Measurements from ENCODE around the gene LMX1B.

The LMX1B gene

GRCh38 chr9:126599047-126599650 lies 14.6 kb upstream of the LMX1B start:
- no peak for DNase-seq (ENCODE audit: insufficient read length, low spot score)
- no peak for TF ChIP-seq TAF1 (IDR thresholded peaks at IDR 0.05; ENCODE audit: low read depth, low read length)
- no peak for TF ChIP-seq SPI1 (IDR thresholded peaks at IDR 0.05; ENCODE audit: low read depth, low read length)
- no peak for TF ChIP-seq POLR2A (IDR thresholded peaks at IDR 0.05; ENCODE audit: low read depth, low read length)
- TF ChIP-seq PAX5 (IDR thresholded peaks at IDR 0.05; ENCODE audit: insufficient read depth, low read length, severe bottlenecking), result no peak
- TF ChIP-seq POU2F2 (IDR thresholded peaks at IDR 0.05; ENCODE audit: low read depth, low read length), result no peak
- TF ChIP-seq POLR2AphosphoS5 (IDR thresholded peaks at IDR 0.05; ENCODE audit: low read depth, low read length), result no peak
- FAIRE-seq, result no peak

GRCh38 chr9:126604059-126605055 lies 9.4 kb upstream of the LMX1B start:
- FAIRE-seq (no peak), DNase-seq (ENCODE audit: insufficient read length, low spot score) (no peak)
- TF ChIP-seq SPI1 (IDR thresholded peaks at IDR 0.05; ENCODE audit: low read depth, low read length), result no peak
- no peak for TF ChIP-seq POLR2A (IDR thresholded peaks at IDR 0.05; ENCODE audit: low read depth, low read length)
- no peak for TF ChIP-seq POLR2AphosphoS5 (IDR thresholded peaks at IDR 0.05; ENCODE audit: low read depth, low read length)
- TF ChIP-seq POU2F2 (IDR thresholded peaks at IDR 0.05; ENCODE audit: low read depth, low read length), result no peak
- TF ChIP-seq PAX5 (IDR thresholded peaks at IDR 0.05; ENCODE audit: insufficient read depth, low read length, severe bottlenecking), result no peak
- no peak for TF ChIP-seq TAF1 (IDR thresholded peaks at IDR 0.05; ENCODE audit: low read depth, low read length)

GRCh38 chr9:126605792-126606482 lies 7.8 kb upstream of the LMX1B start:
- no peak for DNase-seq (ENCODE audit: insufficient read length, low spot score)
- no peak for TF ChIP-seq POLR2A (IDR thresholded peaks at IDR 0.05; ENCODE audit: low read depth, low read length)
- no peak for TF ChIP-seq POLR2AphosphoS5 (IDR thresholded peaks at IDR 0.05; ENCODE audit: low read depth, low read length)
- no peak for TF ChIP-seq PAX5 (IDR thresholded peaks at IDR 0.05; ENCODE audit: insufficient read depth, low read length, severe bottlenecking)
- TF ChIP-seq TAF1 (IDR thresholded peaks at IDR 0.05; ENCODE audit: low read depth, low read length), result no peak
- no peak for TF ChIP-seq POU2F2 (IDR thresholded peaks at IDR 0.05; ENCODE audit: low read depth, low read length)
- TF ChIP-seq SPI1 (IDR thresholded peaks at IDR 0.05; ENCODE audit: low read depth, low read length), result no peak
- FAIRE-seq, result no peak

GRCh38 chr9:126606483-126606870 lies 7.3 kb upstream of the LMX1B start:
- TF ChIP-seq TAF1 (IDR thresholded peaks at IDR 0.05; ENCODE audit: low read depth, low read length) (no peak), POU2F2 (IDR thresholded peaks at IDR 0.05; ENCODE audit: low read depth, low read length) (no peak), POLR2A (IDR thresholded peaks at IDR 0.05; ENCODE audit: low read depth, low read length) (no peak), SPI1 (IDR thresholded peaks at IDR 0.05; ENCODE audit: low read depth, low read length) (no peak), PAX5 (IDR thresholded peaks at IDR 0.05; ENCODE audit: insufficient read depth, low read length, severe bottlenecking) (no peak), POLR2AphosphoS5 (IDR thresholded peaks at IDR 0.05; ENCODE audit: low read depth, low read length) (no peak)
- FAIRE-seq, result no peak
- DNase-seq (ENCODE audit: insufficient read length, low spot score), result no peak

GRCh38 chr9:126607086-126607485 lies 6.6 kb upstream of the LMX1B start:
- DNase-seq (ENCODE audit: insufficient read length, low spot score) (no peak), FAIRE-seq (no peak)
- TF ChIP-seq TAF1 (IDR thresholded peaks at IDR 0.05; ENCODE audit: low read depth, low read length) (no peak), PAX5 (IDR thresholded peaks at IDR 0.05; ENCODE audit: insufficient read depth, low read length, severe bottlenecking) (no peak), POLR2AphosphoS5 (IDR thresholded peaks at IDR 0.05; ENCODE audit: low read depth, low read length) (no peak), POU2F2 (IDR thresholded peaks at IDR 0.05; ENCODE audit: low read depth, low read length) (no peak), SPI1 (IDR thresholded peaks at IDR 0.05; ENCODE audit: low read depth, low read length) (no peak), POLR2A (IDR thresholded peaks at IDR 0.05; ENCODE audit: low read depth, low read length) (no peak)

GRCh38 chr9:126607731-126608130 lies 6.0 kb upstream of the LMX1B start:
- DNase-seq (ENCODE audit: insufficient read length, low spot score) (no peak), FAIRE-seq (no peak)
- TF ChIP-seq POLR2A (IDR thresholded peaks at IDR 0.05; ENCODE audit: low read depth, low read length) (no peak), POLR2AphosphoS5 (IDR thresholded peaks at IDR 0.05; ENCODE audit: low read depth, low read length) (no peak), POU2F2 (IDR thresholded peaks at IDR 0.05; ENCODE audit: low read depth, low read length) (no peak), PAX5 (IDR thresholded peaks at IDR 0.05; ENCODE audit: insufficient read depth, low read length, severe bottlenecking) (no peak), TAF1 (IDR thresholded peaks at IDR 0.05; ENCODE audit: low read depth, low read length) (no peak)

GRCh38 chr9:126608551-126608950 lies 5.2 kb upstream of the LMX1B start:
- no peak for TF ChIP-seq TAF1 (IDR thresholded peaks at IDR 0.05; ENCODE audit: low read depth, low read length)
- TF ChIP-seq PAX5 (IDR thresholded peaks at IDR 0.05; ENCODE audit: insufficient read depth, low read length, severe bottlenecking), result no peak
- no peak for TF ChIP-seq SPI1 (IDR thresholded peaks at IDR 0.05; ENCODE audit: low read depth, low read length)
- no peak for TF ChIP-seq POLR2A (IDR thresholded peaks at IDR 0.05; ENCODE audit: low read depth, low read length)
- TF ChIP-seq POLR2AphosphoS5 (IDR thresholded peaks at IDR 0.05; ENCODE audit: low read depth, low read length), result no peak
- TF ChIP-seq POU2F2 (IDR thresholded peaks at IDR 0.05; ENCODE audit: low read depth, low read length), result no peak
- FAIRE-seq (no peak), DNase-seq (ENCODE audit: insufficient read length, low spot score) (no peak)

GRCh38 chr9:126609191-126609590 lies 4.5 kb upstream of the LMX1B start:
- no peak for TF ChIP-seq POLR2A (IDR thresholded peaks at IDR 0.05; ENCODE audit: low read depth, low read length)
- no peak for TF ChIP-seq TAF1 (IDR thresholded peaks at IDR 0.05; ENCODE audit: low read depth, low read length)
- no peak for TF ChIP-seq PAX5 (IDR thresholded peaks at IDR 0.05; ENCODE audit: insufficient read depth, low read length, severe bottlenecking)
- TF ChIP-seq SPI1 (IDR thresholded peaks at IDR 0.05; ENCODE audit: low read depth, low read length), result no peak
- TF ChIP-seq POU2F2 (IDR thresholded peaks at IDR 0.05; ENCODE audit: low read depth, low read length), result no peak
- TF ChIP-seq POLR2AphosphoS5 (IDR thresholded peaks at IDR 0.05; ENCODE audit: low read depth, low read length), result no peak
- no peak for DNase-seq (ENCODE audit: insufficient read length, low spot score)
- FAIRE-seq, result no peak

All from GM12891 (cell line).